ENCODE data around the gene NOSIP. TPM values are rescaled to one million over a fixed set of nuclear protein-coding genes. Genes with fewer than 3 reads are reported as not detected.
A peak's percentile ranks its signal among the peaks of the same experiment; 100 is the strongest.

NOSIP gene
- total RNA-seq, 2 donors from 2014 or later, result 30.8 to 46.8 TPM

GRCh38 chr19:49570138-49570856 is 10.1 kb downstream of the NOSIP start:
- H3K27ac ChIP-seq, result no peak overlapping the region
- H3K4me1 ChIP-seq (ENCODE audit: control insufficient read depth in 1 of 2, low read depth in 2 of 2), result peaks cover 9% of the 10 kb centered on the region in 2 donors
- H3K9me3 ChIP-seq, result no peaks in the 10 kb centered on the region
- H3K36me3 ChIP-seq, result peaks cover 4% of the 10 kb centered on the region
- H3K27me3 ChIP-seq (replicated peaks; ENCODE audit: insufficient read depth), result no peaks in the 10 kb centered on the region
- H3K4me3 ChIP-seq, result no peak overlapping the region
- no peak for DNase-seq (ENCODE audit: low spot score)
- ATAC-seq (ENCODE audit: insufficient number of reproducible peaks, low FRiP score, low read depth), result peak; percentile 63
- TF ChIP-seq, protein P1, sequence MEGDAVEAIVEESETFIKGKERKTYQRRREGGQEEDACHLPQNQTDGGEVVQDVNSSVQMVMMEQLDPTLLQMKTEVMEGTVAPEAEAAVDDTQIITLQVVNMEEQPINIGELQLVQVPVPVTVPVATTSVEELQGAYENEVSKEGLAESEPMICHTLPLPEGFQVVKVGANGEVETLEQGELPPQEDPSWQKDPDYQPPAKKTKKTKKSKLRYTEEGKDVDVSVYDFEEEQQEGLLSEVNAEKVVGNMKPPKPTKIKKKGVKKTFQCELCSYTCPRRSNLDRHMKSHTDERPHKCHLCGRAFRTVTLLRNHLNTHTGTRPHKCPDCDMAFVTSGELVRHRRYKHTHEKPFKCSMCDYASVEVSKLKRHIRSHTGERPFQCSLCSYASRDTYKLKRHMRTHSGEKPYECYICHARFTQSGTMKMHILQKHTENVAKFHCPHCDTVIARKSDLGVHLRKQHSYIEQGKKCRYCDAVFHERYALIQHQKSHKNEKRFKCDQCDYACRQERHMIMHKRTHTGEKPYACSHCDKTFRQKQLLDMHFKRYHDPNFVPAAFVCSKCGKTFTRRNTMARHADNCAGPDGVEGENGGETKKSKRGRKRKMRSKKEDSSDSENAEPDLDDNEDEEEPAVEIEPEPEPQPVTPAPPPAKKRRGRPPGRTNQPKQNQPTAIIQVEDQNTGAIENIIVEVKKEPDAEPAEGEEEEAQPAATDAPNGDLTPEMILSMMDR (IDR thresholded peaks at IDR 0.05), result peak; percentile 96

DNA sequence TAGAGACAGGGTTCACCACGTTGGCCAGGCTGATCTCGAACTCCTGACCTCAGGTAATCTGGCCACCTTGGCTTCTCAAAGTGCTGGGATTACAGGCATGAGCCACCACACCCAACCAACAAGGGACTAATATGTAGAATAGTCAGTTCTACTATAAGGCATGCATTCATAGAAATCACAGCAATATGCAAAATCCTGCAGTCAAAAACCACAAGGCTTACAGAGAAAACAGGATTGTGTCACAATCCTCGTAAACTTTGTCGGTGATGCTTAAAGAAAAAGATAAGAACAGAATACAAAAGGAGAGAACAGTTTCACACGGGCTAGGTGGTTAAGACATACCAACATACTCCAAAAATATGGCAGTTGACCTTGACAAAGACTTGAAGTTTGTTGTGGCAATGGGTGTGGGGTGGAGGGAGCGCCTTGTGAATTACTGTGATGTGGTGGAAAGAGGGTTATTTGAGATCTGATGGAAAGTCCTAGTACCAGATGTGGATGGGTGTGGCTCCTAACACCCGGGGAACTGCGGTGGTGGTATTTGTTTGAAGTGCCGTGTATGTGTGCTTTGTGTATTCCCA is 12.4 kb downstream of the NOSIP start:
- no peak overlapping the region for H3K27ac ChIP-seq

DNA sequence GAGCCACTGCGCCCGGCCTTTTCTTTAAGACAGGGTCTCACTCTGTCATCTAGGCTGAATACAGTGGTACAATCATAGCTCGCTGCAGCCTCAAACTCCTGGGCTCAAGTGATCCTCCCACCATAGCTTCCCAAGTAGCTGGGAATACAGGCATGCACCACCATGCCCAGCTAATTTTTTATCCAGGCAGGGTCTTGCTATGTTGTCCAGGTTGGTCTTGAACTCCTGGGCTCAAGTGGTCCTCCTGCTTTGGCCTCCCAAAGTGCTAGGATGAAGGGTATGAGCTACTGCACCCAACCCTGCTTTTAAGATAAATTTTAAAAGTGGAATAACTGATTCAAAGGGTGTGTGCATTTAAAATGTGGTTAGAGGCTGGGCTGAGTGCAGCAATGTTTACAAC is 14.1 kb downstream of the NOSIP start:
- ATAC-seq (ENCODE audit: insufficient number of reproducible peaks, low FRiP score, low read depth), result no peak
- H3K27ac ChIP-seq, result no peak overlapping the region
- DNase-seq (ENCODE audit: low spot score), result no peak
- TF ChIP-seq, protein P1 (IDR thresholded peaks at IDR 0.05), result no peak
- peaks cover 13 to 17% of the 10 kb centered on the region in 2 donors for H3K4me1 ChIP-seq (ENCODE audit: control insufficient read depth in 1 of 2, low read depth in 2 of 2)
- no peaks in the 10 kb centered on the region for H3K9me3 ChIP-seq
- H3K36me3 ChIP-seq, result no peaks in the 10 kb centered on the region
- H3K4me3 ChIP-seq, result no peak overlapping the region
- H3K27me3 ChIP-seq (replicated peaks; ENCODE audit: insufficient read depth), result no peaks in the 10 kb centered on the region

More for the DNA sequence above, 12.4 kb downstream of the NOSIP start:
- DNase-seq (ENCODE audit: low spot score), result no peak
- ATAC-seq (ENCODE audit: insufficient number of reproducible peaks, low FRiP score, low read depth), result no peak
- no peaks in the 10 kb centered on the region for H3K27me3 ChIP-seq (replicated peaks; ENCODE audit: insufficient read depth)
- H3K36me3 ChIP-seq, result no peaks in the 10 kb centered on the region
- TF ChIP-seq, protein P1 (IDR thresholded peaks at IDR 0.05), result no peak
- peaks cover 13 to 17% of the 10 kb centered on the region in 2 donors for H3K4me1 ChIP-seq (ENCODE audit: control insufficient read depth in 1 of 2, low read depth in 2 of 2)
- no peak overlapping the region for H3K4me3 ChIP-seq
- H3K9me3 ChIP-seq, result no peaks in the 10 kb centered on the region

GRCh38 chr19:49565261-49565660 is 15.1 kb downstream of the NOSIP start:
- Histone ChIP-seq H3K4me1 (ENCODE audit: control insufficient read depth in 1 of 2, low read depth in 2 of 2) (peaks cover 9 to 11% of the 10 kb centered on the region in 2 donors), H3K4me3 (no peak overlapping the region), H3K27ac (no peak overlapping the region), H3K27me3 (replicated peaks; ENCODE audit: insufficient read depth) (no peaks in the 10 kb centered on the region), H3K36me3 (no peaks in the 10 kb centered on the region), H3K9me3 (no peaks in the 10 kb centered on the region)
- TF ChIP-seq, protein P1 (IDR thresholded peaks at IDR 0.05), result no peak
- DNase-seq (ENCODE audit: low spot score) (no peak), ATAC-seq (ENCODE audit: insufficient number of reproducible peaks, low FRiP score, low read depth) (no peak)

DNA sequence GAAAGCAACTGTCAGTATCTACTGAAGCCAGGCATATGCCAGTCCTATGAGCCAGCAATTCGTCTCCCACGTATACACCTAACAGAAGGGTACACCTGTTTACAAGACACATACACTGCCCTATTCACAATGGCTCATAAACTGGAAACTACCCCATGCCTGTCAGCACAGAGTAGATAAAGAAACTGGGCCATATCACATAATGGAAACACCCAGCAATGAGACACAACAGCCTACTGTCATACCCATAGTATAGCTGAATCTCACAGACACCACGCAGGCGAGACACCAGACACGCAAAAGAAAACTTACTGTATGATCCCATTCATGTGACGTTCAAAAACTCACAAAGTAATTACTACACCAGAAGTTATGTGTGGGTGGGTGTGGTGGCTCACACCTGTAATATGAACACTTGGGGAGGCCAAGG is 15.7 kb downstream of the NOSIP start:
- Histone ChIP-seq H3K36me3 (peaks cover 6% of the 10 kb centered on the region), H3K4me1 (ENCODE audit: control insufficient read depth in 1 of 2, low read depth in 2 of 2) (peaks cover 6 to 11% of the 10 kb centered on the region in 2 donors), H3K27me3 (replicated peaks; ENCODE audit: insufficient read depth) (no peaks in the 10 kb centered on the region), H3K27ac (no peak overlapping the region), H3K4me3 (no peak overlapping the region), H3K9me3 (no peaks in the 10 kb centered on the region)
- ATAC-seq (ENCODE audit: insufficient number of reproducible peaks, low FRiP score, low read depth) (no peak), DNase-seq (ENCODE audit: low spot score) (no peak)
- TF ChIP-seq, protein P1 (IDR thresholded peaks at IDR 0.05), result no peak

All from thoracic aorta (tissue), 2 donors.